ENCODE measurements around the gene FHAD1.

DNA sequence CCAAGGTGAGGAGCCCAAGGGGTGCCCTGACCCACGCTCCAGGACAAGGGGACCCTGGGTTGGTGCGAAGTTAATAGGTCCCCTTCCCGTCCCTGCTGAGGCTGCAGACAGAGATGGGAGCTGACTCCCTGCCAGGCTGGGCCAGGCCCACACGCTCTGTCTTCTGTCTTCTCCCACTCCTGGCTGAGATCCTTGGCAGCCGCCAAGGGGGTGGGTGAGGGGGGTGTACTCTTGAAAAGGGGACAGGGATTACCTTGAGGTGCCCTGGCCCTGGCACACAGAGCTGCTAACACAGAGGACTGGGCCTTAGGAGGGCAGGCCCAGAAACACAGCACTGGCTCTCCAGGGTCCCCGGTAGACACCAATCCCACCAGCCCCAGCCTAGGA is 180.2 kb downstream of the FHAD1 start:
- TF ChIP-seq JUND (CRISPR knock-in tag; IDR thresholded peaks at IDR 0.05), result no peak
- TF ChIP-seq ZNF777 (CRISPR knock-in tag; IDR thresholded peaks at IDR 0.05), result no peak
- TF ChIP-seq CTCF (CRISPR knock-in tag; IDR thresholded peaks at IDR 0.05), result no peak
- TF ChIP-seq RFXANK (CRISPR knock-in tag; IDR thresholded peaks at IDR 0.05), result no peak
- no peak for TF ChIP-seq BRF2 (CRISPR knock-in tag; IDR thresholded peaks at IDR 0.05)
- TF ChIP-seq POLR2AphosphoS5 (IDR thresholded peaks at IDR 0.05; ENCODE audit: low read depth, low read length), result no peak

Data from HepG2 (cell line).